Neutrophil (primary cell): ENCODE data around the gene NUDT16L1.
A peak's percentile ranks its signal among the peaks of the same experiment; 100 is the strongest.

Experiments
- H3K27ac ChIP-seq: fragments of 200-600 bp; sonication (generic); 2 replicates; pipeline ENCODE4 v1.5.1; 2016; ENCODE audit warnings: mild to moderate bottlenecking, moderate library complexity
- H3K27me3 ChIP-seq: fragments of 200-600 bp; sonication (generic); 2 replicates; pipeline ENCODE4 v1.6.0; 2016; ENCODE audit warnings: mild to moderate bottlenecking
- H3K36me3 ChIP-seq: fragments of 200-600 bp; sonication (generic); 2 replicates; pipeline ENCODE4 v1.5.1; 2017
- H3K4me1 ChIP-seq, 2 experiments: fragments of 200-600 bp in 1 of 2; sonication (generic) in 1 of 2; 1 replicate in 1 of 2; 2 replicates in 1 of 2; pipeline versions ENCODE4 v1.5.1 to v1.6.1; 2013 to 2016; ENCODE audit warnings: low read depth in 1 of 2, low read length in 1 of 2, mild to moderate bottlenecking in 1 of 2, moderate library complexity in 1 of 2; ENCODE audit not compliant: control insufficient read depth in 1 of 2, insufficient read depth in 1 of 2
- H3K4me3 ChIP-seq, 2 experiments: fragments of 200-600 bp in 1 of 2; sonication (generic) in 1 of 2; 1 replicate in 1 of 2; 2 replicates in 1 of 2; pipeline ENCODE4 v1.5.1; 2013 to 2016; ENCODE audit warnings: low read depth in 1 of 2, low read length in 1 of 2, mild to moderate bottlenecking in 1 of 2, moderate library complexity in 1 of 2
- H3K9me3 ChIP-seq: fragments of 200-600 bp; sonication (generic); 2 replicates; pipeline ENCODE4 v1.5.1; 2016
- TF ChIP-seq, protein P1 (sequence below): fragments of 200-600 bp; sonication (generic); IDR thresholded peaks from 2 replicates; pipeline ENCODE4 v1.5.1; 2016; ENCODE audit warnings: antibody characterized with exemption

NUDT16L1 gene

GRCh38 chr16:4689864-4690704, 3.3 kb upstream of the NUDT16L1 start:
- Histone ChIP-seq H3K9me3 (no peaks in the 10 kb centered on the region), H3K27ac (no peak overlapping the region), H3K27me3 (no peaks in the 10 kb centered on the region), H3K36me3 (peaks cover 60% of the 10 kb centered on the region), H3K4me1 (peaks cover 31 to 46% of the 10 kb centered on the region in 2 experiments), H3K4me3 (no peak overlapping the region)
- TF ChIP-seq, protein P1, sequence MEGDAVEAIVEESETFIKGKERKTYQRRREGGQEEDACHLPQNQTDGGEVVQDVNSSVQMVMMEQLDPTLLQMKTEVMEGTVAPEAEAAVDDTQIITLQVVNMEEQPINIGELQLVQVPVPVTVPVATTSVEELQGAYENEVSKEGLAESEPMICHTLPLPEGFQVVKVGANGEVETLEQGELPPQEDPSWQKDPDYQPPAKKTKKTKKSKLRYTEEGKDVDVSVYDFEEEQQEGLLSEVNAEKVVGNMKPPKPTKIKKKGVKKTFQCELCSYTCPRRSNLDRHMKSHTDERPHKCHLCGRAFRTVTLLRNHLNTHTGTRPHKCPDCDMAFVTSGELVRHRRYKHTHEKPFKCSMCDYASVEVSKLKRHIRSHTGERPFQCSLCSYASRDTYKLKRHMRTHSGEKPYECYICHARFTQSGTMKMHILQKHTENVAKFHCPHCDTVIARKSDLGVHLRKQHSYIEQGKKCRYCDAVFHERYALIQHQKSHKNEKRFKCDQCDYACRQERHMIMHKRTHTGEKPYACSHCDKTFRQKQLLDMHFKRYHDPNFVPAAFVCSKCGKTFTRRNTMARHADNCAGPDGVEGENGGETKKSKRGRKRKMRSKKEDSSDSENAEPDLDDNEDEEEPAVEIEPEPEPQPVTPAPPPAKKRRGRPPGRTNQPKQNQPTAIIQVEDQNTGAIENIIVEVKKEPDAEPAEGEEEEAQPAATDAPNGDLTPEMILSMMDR, result no peak

DNA sequence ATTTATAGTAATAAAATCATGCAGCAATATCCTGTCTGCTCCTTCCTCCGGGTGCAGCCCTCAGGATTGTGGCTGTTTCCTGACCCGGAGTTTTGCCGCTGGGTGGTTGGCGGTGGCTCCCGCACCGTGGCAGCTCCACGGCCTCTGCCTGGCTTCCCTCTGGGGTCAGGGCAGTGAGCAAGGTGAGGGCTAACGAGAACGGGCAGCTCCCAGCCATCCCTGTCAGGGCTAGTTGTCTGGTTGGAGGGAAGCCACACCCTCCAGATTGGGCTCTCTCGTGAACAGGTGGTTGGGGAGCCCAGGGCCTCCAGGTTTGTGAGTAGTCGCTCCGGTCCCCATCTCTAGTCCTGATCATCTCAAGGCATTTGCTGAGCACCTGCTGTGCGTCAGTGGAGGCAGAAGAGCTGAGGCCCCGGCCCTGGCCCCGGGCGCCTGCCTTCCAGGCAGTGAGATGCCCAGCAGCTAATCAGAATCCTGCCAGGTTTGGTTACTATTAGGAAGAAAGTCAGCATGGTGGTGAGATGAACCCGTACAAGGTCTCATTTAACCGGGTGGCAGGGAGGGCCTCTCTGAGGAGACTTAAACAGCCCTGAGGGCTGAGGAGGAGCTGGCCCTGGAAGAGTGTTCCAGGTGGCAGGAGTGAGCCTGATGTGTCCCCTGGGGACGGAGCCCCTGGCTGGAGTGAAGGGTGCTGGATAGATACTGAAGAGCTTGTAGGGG, 2.3 kb upstream of the NUDT16L1 start:
- Histone ChIP-seq H3K36me3 (peaks cover 60% of the 10 kb centered on the region), H3K4me3 (no peak overlapping the region), H3K27me3 (no peaks in the 10 kb centered on the region), H3K27ac (peak overlapping the region; percentile 89), H3K4me1 (peaks cover 31 to 46% of the 10 kb centered on the region in 2 experiments), H3K9me3 (no peaks in the 10 kb centered on the region)
- TF ChIP-seq, protein P1, result no peak

GRCh38 chr16:4691666-4692412, 1.5 kb upstream of the NUDT16L1 start:
- H3K27me3 ChIP-seq, result no peaks in the 10 kb centered on the region
- peaks cover 31 to 46% of the 10 kb centered on the region in 2 experiments for H3K4me1 ChIP-seq
- peak overlapping the region; percentile 89 to 90 for H3K4me3 ChIP-seq
- TF ChIP-seq, protein P1, result no peak
- no peaks in the 10 kb centered on the region for H3K9me3 ChIP-seq
- H3K36me3 ChIP-seq, result peaks cover 60% of the 10 kb centered on the region
- peak overlapping the region; percentile 89 for H3K27ac ChIP-seq

GRCh38 chr16:4692460-4693295, 684 bp upstream of the NUDT16L1 start:
- TF ChIP-seq, protein P1, result no peak
- Histone ChIP-seq H3K27ac (peak overlapping the region; percentile 89), H3K27me3 (no peaks in the 10 kb centered on the region), H3K36me3 (peaks cover 60% of the 10 kb centered on the region), H3K4me3 (peak overlapping the region; percentile 89 to 90), H3K4me1 (peaks cover 31 to 46% of the 10 kb centered on the region in 2 experiments), H3K9me3 (no peaks in the 10 kb centered on the region)
